Prostate gland (tissue), 2 donors: Measurements from ENCODE around the gene HBG1. TPM values are rescaled to one million over a fixed set of nuclear protein-coding genes. Genes with fewer than 3 reads are reported as not detected.

ENCODE experiments used
- DNase-seq: peaks from one replicate; pipeline ENCODE4 v3.0.0-alpha.2; 2019; ENCODE audit warnings: low spot score
- H3K27ac ChIP-seq, 2 donors: fragments of 200-600 bp; sonication (generic); 2 replicates each; pipeline ENCODE4 v1.5.1; 2017 to 2019
- H3K27me3 ChIP-seq: fragments of 200-600 bp; sonication (generic); replicated peaks from 2 replicates; pipeline ENCODE4 v1.5.1; 2019; ENCODE audit not compliant: insufficient read depth
- H3K36me3 ChIP-seq, 2 donors: fragments of 200-600 bp; sonication (generic); 1 replicate in 1 of 2; 2 replicates in 1 of 2; pipeline versions ENCODE4 v1.5.1 to v1.8.1; 2017 to 2019
- H3K4me1 ChIP-seq: fragments of 200-600 bp; sonication (generic); replicated peaks from 2 replicates; pipeline ENCODE4 v1.5.1; 2019
- H3K4me3 ChIP-seq, 2 donors: fragments of 200-600 bp; sonication (generic); 2 replicates each; pipeline ENCODE4 v1.5.1; 2017 to 2019
- H3K9me3 ChIP-seq: fragments of 200-600 bp; sonication (generic); 2 replicates; pipeline ENCODE4 v1.5.1; 2017
- POLR2A ChIP-seq: fragments of 450-650 bp; IDR thresholded peaks from one replicate; pipeline ENCODE4 v1.6.1; 2016; ENCODE audit warnings: antibody characterized with exemption, mild to moderate bottlenecking
- POLR2AphosphoS5 ChIP-seq: sonication (generic); formaldehyde crosslinking; IDR thresholded peaks from one replicate; pipeline ENCODE4 v1.6.1; 2017; ENCODE audit warnings: antibody characterized with exemption
- WGBS: methylation state at CpG from one replicate; pipeline ENCODE4 v1.1.5; 2018; 5-methylcytosine and 5-hydroxymethylcytosine counted together
- intact Hi-C: fragments of 100-400 bp; cut with DNase I; formaldehyde crosslinking; loops from one replicate; pipeline ENCODE4 v1.14.2; 2022
- total RNA-seq, 2 donors: library from RNA; depleted of rRNA; stranded (reverse); fragments of >200 nt; gene quantifications; one replicate each; pipeline ENCODE4 v1.1.0, GENCODE V29; 2016
- TF ChIP-seq, protein P1 (sequence below), 4 experiments: fragments of 200-600 bp in 2 of 4; fragments of 450-650 bp in 2 of 4; sonication (generic) in 2 of 4; IDR thresholded peaks; 1 replicate in 3 of 4; 2 replicates in 1 of 4; pipeline ENCODE4 v1.5.1; 2016 to 2019; ENCODE audit warnings: antibody characterized with exemption in 4 of 4, mild to moderate bottlenecking in 2 of 4, moderate library complexity in 2 of 4

HBG1 gene
- total RNA-seq, 2 donors from 2014 or later, result not detected

DNA sequence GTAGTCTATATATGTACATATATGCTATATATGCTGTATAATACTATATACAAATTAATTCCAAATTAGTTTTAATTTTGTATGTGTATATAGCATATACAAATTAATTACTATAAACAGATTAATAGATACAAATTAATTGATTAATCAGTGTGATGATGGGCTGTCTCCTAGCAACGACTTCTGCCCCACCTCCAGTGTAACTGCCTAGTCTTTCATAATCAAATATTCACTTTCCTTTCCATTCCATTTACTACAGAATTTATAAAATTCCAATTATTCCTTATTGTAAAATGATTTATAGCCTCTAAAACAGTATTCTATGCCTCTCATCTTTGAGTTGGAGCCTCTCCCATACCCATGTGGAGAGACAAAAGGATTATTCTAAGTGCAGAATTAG is 16.4 kb downstream of the HBG1 start:
- 82% methylated on average over 1 of the region's 1 CpG for WGBS
- H3K36me3 ChIP-seq, result no peaks in the 10 kb centered on the region
- no peak for DNase-seq

DNA sequence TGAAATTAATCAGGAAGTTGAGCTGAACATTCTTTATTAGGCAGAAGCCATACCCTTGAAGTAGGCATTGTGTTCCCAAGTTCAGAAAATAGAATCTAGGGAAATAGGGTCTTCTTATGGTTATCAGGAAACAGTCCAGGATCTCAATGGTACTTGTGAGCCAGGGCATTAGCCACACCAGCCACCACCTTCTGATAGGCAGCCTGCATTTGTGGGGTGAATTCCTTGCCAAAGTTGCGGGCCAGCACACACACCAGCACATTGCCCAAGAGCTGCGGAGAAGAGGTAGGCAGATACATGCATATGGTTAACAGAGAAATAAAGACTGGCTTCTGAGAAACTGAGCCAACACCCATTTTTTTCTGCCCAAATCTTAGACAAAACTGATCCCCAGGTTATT is 16.8 kb downstream of the HBG1 start:
- intact Hi-C loops, result no loop called here

More for the DNA sequence above, 16.4 kb downstream of the HBG1 start:
- TF ChIP-seq POLR2A (no peak), POLR2AphosphoS5 (no peak)
- TF ChIP-seq, protein P1, sequence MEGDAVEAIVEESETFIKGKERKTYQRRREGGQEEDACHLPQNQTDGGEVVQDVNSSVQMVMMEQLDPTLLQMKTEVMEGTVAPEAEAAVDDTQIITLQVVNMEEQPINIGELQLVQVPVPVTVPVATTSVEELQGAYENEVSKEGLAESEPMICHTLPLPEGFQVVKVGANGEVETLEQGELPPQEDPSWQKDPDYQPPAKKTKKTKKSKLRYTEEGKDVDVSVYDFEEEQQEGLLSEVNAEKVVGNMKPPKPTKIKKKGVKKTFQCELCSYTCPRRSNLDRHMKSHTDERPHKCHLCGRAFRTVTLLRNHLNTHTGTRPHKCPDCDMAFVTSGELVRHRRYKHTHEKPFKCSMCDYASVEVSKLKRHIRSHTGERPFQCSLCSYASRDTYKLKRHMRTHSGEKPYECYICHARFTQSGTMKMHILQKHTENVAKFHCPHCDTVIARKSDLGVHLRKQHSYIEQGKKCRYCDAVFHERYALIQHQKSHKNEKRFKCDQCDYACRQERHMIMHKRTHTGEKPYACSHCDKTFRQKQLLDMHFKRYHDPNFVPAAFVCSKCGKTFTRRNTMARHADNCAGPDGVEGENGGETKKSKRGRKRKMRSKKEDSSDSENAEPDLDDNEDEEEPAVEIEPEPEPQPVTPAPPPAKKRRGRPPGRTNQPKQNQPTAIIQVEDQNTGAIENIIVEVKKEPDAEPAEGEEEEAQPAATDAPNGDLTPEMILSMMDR (IDR thresholded peaks at IDR 0.05), result no peak
- Histone ChIP-seq H3K27ac (no peak overlapping the region), H3K4me1 (no peaks in the 10 kb centered on the region), H3K9me3 (no peaks in the 10 kb centered on the region), H3K4me3 (no peak overlapping the region), H3K27me3 (no peaks in the 10 kb centered on the region)
- intact Hi-C loops, result no loop called here

DNA sequence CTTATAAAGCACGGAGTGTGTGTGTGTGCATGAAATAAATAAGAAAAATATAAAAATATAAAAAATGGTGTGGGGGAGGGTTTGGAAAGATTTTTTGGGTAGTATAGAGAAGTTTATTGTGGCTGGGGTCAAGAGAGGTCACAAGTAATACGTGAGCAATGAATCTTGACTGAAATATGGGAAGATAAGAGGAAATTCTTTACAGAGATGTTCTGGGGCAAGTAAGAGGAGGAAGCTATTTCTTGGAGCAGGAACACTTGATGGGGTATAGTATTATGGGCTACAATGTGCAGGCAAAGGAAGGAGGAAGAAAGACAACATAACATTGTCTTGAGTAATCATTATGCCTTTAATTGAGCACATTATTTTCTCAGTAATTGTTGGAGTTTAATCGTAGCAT is 17.5 kb downstream of the HBG1 start:
- TF ChIP-seq, protein P1 (IDR thresholded peaks at IDR 0.05), result no peak
- TF ChIP-seq POLR2AphosphoS5 (no peak), POLR2A (no peak)
- H3K9me3 ChIP-seq, result no peaks in the 10 kb centered on the region
- H3K27me3 ChIP-seq, result no peaks in the 10 kb centered on the region
- no peak for DNase-seq
- no peak overlapping the region for H3K27ac ChIP-seq
- H3K4me1 ChIP-seq, result no peaks in the 10 kb centered on the region
- intact Hi-C loops, result no loop called here
- H3K36me3 ChIP-seq, result no peaks in the 10 kb centered on the region
- no peak overlapping the region for H3K4me3 ChIP-seq
- 69% methylated on average over 3 of the region's 3 CpGs for WGBS

More for the DNA sequence above, 16.8 kb downstream of the HBG1 start:
- H3K9me3 ChIP-seq, result no peaks in the 10 kb centered on the region
- no peaks in the 10 kb centered on the region for H3K4me1 ChIP-seq
- no peaks in the 10 kb centered on the region for H3K36me3 ChIP-seq
- no peak overlapping the region for H3K27ac ChIP-seq
- TF ChIP-seq, protein P1 (IDR thresholded peaks at IDR 0.05), result no peak
- no peak for TF ChIP-seq POLR2A
- no peak for TF ChIP-seq POLR2AphosphoS5
- no peaks in the 10 kb centered on the region for H3K27me3 ChIP-seq
- no peak for DNase-seq
- H3K4me3 ChIP-seq, result no peak overlapping the region
- 98% methylated on average over 2 of the region's 2 CpGs for WGBS

DNA sequence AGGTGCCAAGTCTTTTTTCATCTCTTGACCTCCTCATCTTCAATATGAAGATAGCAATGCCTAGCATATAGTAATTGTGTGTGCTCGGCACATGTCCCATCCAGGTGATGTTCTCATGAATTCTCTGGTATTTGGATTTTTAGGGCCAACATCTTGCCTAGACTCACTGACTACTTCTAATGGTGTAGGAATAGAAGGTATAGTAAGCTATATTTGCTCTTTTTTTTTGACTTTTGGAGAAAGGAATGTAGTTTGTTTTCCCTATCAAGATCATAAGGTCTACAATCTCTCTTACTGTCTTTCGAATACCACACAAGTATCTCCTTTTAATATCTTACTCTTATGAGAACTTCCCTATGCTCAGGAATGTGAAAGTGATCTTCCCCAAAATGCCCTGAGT is 18.5 kb downstream of the HBG1 start:
- Histone ChIP-seq H3K4me3 (no peak overlapping the region), H3K9me3 (no peaks in the 10 kb centered on the region), H3K36me3 (no peaks in the 10 kb centered on the region), H3K27me3 (no peaks in the 10 kb centered on the region), H3K4me1 (no peaks in the 10 kb centered on the region), H3K27ac (no peak overlapping the region)
- DNase-seq, result no peak
- WGBS, result 73% methylated on average over 2 of the region's 2 CpGs
- TF ChIP-seq POLR2A, result no peak
- TF ChIP-seq, protein P1 (IDR thresholded peaks at IDR 0.05), result no peak
- no peak for TF ChIP-seq POLR2AphosphoS5
- intact Hi-C loops, result no loop called here

DNA sequence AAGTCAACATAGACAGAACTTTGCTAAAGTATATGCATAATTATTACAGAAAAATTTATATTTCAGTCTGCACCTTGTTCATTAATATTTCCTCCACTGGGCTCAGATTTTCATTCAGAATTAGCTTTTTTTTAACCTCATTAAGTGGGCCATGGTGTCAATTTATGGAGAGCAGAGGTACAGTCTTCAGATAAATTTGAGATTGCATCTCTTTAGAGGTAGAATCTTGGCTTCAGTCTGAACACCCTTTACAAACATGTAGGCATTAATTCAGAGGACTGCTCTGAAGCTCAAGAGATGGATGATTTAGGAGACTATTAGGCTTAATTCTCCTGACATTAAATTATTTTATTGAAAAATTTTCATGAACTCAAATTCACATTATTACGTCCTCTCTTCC is 19.4 kb downstream of the HBG1 start:
- no peaks in the 10 kb centered on the region for H3K4me1 ChIP-seq
- WGBS, result 83% methylated on average over 1 of the region's 1 CpG
- no peak for TF ChIP-seq POLR2AphosphoS5
- TF ChIP-seq, protein P1 (IDR thresholded peaks at IDR 0.05), result no peak

More for the DNA sequence above, 19.4 kb downstream of the HBG1 start:
- Histone ChIP-seq H3K36me3 (no peaks in the 10 kb centered on the region), H3K27me3 (no peaks in the 10 kb centered on the region), H3K9me3 (no peaks in the 10 kb centered on the region), H3K27ac (no peak overlapping the region), H3K4me3 (no peak overlapping the region)
- DNase-seq, result no peak
- intact Hi-C loops, result no loop called here
